Frontal cortex (tissue), 4 donors: Measurements from ENCODE around the gene BABAM2. TPM values are rescaled to one million over a fixed set of nuclear protein-coding genes. Genes with fewer than 3 reads are reported as not detected.

Experiments used
- DNase-seq, 2 donors: peaks; one replicate each; pipeline ENCODE4 v3.0.0; 2012; ENCODE audit warnings: low spot score in 2 of 2
- FAIRE-seq: peaks from 2 replicates; lab custom pipeline; 2012; peaks lifted over from hg19 to GRCh38; lab: Jason Lieb, UNC
- total RNA-seq: library from RNA; depleted of rRNA; stranded (reverse); fragments of >200 nt; gene quantifications from one replicate; pipeline ENCODE4 v1.2.3, GENCODE V29; 2014
- donor health status: control.
- donor health status: control.
- donor health status: control.

BABAM2 gene
- total RNA-seq, 1 donor from 2014 or later, result 14.7 TPM

- DNase-seq (no peak), FAIRE-seq (no peak)
These were observed 13.8 kb downstream of the BABAM2 start for GRCh38 chr2:27904405-27904665.

GRCh38 chr2:27906074-27906473, 15.5 kb downstream of the BABAM2 start:
- DNase-seq (no peak), FAIRE-seq (no peak)

DNA sequence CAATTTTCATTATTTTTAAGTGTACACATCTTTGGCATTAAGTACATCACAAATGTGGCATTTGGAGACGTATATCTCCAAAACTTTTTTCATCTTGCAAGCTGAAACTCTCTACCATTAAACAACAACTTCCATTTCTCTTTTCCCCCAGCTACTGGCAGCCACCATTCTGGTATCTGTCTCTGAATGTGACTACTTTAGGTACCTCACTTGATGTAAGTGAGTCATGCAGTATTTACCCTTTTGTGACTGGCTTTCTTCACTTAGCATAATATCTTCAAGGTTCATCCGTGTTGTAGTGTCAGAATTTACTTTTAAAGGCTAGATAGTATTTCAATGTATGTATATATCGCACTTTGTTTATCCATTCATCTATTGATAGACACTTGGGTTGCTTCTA, 17.0 kb downstream of the BABAM2 start:
- FAIRE-seq, result no peak

GRCh38 chr2:27909901-27910300, 19.4 kb downstream of the BABAM2 start:
- FAIRE-seq (no peak), DNase-seq (no peak)

More for the DNA sequence above, 17.0 kb downstream of the BABAM2 start:
- no peak for DNase-seq

DNA sequence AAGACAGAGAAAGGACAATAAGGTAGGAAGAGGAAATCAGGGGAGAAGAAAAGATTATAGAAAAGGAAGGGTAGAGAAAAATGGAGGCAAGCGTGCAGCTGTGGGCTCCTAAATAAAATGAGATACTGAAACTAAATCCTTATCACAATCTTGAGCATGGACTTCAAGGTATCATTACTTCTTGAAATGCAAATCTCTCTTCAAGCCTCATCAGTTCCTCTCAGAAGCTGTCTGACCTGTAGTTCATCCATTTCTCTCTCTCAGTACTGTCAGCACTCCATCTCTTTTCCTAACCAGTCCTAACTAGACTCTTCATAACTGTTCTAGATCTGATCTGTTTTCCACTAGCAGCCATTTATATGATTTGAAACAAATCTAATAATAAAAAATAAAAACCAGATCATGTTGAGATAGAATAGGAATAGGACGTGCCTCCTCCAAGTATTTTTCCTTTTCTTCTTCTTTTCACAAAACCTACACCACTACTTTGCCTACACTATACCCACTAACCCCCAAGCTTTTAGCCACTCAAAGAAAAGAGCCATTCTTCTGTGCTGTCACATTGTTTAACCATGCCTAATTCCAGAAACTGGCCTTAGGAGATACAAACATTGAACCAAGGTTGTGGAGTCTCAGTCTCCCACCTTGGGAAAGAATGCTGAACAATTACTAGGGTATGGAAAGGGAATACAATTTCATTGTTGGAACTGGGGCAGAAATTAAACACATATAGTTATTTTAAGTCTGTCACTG, 21.1 kb downstream of the BABAM2 start:
- no peak for DNase-seq

DNA sequence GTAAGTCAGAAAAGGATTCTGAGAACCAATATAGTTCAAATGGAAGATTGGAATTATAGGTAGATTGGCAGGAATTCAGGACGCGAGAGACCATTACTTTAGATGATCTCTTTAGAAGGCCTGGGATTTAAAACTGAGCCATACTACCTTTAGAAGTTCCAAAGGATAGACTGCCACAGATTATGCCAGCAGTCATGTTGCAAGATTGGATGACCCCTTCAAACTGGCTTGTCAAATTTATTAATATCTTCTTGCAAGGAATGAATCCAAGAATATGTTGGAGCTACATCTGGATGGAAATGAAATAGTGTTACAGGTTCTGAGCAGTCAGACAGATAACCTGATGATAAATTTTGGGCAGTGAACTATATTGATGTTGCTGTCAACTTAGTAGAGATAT, 22.0 kb downstream of the BABAM2 start:
- FAIRE-seq (no peak), DNase-seq (no peak)

More for the DNA sequence above, 21.1 kb downstream of the BABAM2 start:
- no peak for FAIRE-seq

DNA sequence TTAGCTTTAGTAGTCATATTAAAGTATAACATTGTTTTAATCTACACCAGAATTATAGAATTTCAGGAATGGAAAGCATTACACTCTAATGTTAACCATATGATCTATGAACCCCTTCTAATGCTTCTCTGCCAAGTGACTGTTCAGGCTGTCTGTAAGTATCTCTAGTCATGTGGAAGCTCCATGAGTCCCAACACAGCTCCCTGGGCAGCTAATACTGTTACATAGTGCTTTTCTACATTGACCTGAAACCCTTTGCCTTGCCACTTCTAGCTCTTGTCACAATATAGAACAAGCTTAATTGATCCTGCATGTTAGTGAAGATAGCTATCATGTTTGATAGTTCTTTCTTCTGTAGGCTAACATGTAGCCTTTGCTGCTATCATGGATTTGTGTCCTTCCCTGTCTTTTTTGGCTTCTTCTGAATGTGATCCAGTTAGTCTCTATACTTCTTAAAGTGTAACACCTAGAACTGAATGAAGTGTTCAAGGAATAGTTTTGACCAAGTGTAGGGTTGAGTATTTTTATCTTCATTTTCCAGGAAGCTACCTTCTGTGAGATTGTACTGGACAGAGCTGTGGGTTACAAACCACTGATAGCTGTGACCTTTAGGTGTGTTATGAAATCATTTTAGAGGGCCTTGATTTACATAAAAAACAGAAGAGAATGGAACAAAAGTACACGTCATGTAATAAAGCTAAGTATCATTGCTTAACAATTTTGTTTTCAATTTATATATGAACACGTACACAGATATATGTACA, 23.7 kb downstream of the BABAM2 start:
- DNase-seq (no peak), FAIRE-seq (no peak)

DNA sequence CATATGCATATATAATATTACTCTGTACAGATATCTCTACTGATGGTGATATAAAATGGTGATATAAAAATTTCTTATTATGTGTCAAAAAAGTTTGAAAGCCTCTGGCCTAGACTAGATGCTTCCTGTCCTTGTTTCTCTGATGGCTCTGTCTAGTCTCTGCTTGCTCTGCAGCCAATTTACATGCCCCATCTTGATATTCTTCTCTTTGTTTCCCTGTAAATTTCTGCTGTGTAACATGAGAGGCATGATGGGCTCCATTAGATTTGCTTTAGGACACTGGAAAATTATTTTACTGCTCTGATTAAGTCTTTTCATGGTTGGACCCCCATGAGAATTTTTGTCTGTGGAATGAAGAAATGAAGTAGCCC, 24.3 kb downstream of the BABAM2 start:
- DNase-seq, result no peak
- no peak for FAIRE-seq

DNA sequence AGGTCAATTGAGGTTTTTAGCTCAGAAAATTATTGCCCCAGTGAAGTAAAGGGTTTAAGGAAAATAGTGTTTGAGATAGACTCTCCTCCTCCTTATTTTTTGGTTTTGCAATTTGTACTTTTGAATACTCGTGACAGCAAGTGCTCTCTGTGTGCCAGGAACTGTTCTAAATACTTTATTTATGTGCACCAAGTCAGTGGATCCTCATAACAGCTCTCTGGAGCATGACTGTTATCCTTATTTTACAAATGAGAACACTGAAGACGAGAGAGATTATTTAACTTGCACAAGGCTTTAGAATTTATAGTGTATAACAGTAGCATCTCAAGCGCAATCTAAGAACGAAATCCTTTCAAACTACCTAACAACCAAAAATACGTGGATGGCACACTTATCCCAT, 24.7 kb downstream of the BABAM2 start:
- DNase-seq (no peak), FAIRE-seq (no peak)

DNA sequence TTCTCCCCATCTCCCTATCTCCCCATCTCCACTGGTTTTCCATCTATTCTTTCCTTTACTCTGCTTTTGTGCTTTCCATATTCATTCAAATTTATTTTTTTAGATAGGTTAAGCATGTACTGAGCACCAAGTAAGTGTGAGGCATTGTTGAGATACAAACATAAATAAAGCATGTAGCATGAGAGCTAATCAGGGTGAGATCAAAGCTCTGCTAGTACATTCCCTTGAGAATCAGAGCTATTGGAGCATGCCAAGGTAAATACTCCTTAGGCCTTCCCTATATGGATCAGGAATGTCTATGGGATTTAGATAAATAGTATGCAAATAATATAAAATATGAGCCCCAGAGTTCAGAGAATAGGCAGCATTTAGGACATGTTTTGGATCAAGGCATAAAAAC, 25.3 kb downstream of the BABAM2 start:
- DNase-seq (no peak), FAIRE-seq (no peak)

GRCh38 chr2:27916293-27916995, 25.9 kb downstream of the BABAM2 start:
- FAIRE-seq (no peak), DNase-seq (no peak)

DNA sequence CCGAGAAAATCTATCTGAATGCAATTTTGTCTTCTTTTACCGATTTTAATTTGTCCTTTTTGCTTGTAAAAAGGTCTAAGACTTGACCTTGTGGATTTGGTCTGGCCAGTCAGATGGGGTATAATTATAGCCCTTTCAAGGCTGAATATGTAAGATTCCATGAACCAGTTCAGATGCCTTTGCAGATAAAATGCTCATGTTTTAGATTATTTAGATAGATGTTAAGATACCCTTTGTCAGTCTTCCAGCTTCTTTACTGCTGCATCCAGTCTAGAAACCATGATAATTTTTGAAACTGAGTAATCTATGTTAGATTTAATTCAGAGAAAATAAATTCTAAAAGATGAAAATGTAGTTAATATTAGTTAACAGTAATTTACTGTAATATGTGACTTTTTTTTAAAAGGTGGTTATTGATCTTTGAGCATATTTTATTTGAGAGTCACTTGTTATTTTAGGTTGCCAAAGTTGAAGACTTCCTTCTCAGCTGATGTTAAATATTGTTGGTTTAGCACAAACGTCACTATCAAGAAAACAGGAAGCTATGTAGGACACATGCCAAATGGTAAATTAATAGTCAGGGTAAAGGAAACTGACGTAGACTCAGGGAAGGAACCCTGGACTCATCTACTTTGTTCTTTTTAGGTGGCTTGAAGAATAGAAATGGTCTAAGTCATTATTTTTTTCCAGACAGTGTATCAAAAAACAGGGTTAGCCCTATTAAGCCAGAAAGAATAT, 29.8 kb downstream of the BABAM2 start:
- FAIRE-seq, result peak; percentile 92

DNA sequence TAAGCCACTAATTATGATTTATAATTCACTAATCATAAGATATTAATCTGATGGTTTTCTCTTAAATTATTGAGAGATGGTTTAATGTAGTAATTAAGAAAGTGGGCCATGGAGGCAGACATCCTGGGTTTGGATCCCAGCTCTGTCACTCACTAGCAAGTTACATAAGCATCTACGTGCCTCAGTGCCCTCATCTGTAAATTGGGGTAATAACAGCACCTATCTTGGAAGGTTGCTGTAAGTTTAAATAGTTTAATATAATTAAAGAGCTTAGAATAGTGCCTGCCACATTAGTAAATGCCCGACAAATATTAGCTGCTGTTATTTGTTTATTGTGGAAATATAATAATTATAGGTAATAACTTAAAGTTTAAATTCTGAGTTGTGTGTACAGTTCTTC, 30.9 kb downstream of the BABAM2 start:
- DNase-seq (no peak), FAIRE-seq (no peak)

More for the DNA sequence above, 29.8 kb downstream of the BABAM2 start:
- DNase-seq, result peak in 1 of 2 donors; percentile 6

DNA sequence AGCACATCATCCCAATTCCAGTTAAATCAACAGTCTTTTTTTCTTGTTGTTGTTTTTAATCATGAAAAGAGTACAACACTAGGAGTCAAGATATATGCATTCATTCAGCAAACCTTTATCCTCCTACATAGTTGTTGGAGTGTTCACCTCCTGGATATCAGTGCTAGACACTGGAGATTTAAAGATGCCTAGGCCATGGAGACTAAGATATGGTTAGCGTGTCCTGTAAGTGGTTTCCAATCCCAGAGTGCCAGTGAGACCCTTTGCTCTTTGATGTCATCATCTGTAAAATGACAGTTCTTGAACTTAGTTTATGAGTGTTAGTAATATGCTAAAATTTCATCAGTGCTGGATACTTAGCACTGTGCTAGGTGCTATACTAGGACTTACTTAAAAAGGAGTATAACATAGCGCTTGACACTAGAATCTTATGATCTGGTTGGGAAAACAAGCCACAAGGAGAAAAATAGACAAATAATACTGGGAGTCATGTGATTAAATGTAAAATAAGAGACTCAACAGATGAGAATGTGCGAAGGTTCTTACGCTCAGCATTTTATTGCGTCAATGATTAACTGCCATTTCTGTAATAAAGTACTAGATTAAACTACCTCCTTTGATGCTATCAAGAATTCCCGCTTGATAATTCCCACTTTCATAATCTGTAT, 31.5 kb downstream of the BABAM2 start:
- no peak for FAIRE-seq
- DNase-seq, result no peak

- no peak for FAIRE-seq
- DNase-seq, result no peak
These were observed 32.3 kb downstream of the BABAM2 start for GRCh38 chr2:27922842-27923241.

DNA sequence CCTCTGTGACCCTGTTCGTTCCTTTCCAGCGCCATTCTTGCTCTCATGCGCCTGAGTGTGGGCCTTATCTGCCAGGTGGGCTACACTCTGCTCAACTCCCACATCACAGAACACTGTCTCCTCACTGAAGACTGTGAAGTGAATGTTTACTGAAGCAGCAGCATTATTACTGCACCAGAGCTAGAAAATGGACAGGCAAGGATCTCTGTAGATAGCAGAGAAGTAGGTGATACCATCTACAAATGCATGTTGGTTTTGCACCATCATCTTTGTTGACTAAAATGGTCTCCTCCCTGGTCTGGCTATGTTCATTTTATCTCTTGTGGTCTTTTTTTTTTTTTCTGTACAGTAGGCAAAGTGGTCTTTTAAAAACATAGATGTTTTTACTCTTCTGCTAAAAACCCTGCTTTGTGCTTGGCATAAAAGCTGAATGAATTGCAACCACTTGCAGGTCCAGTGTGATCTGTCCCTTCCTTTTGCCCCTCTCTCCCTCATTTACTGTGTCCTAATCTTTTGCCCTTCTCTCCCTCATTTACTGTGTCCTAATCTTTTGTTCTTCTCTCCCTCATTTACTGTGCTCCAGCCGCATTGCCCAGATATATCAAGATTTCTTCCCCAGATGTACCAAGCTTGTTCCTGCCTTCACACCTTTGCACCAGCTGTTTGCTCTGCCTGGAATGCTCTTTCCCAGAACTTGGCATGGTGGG, 35.4 kb downstream of the BABAM2 start:
- DNase-seq (no peak), FAIRE-seq (no peak)

DNA sequence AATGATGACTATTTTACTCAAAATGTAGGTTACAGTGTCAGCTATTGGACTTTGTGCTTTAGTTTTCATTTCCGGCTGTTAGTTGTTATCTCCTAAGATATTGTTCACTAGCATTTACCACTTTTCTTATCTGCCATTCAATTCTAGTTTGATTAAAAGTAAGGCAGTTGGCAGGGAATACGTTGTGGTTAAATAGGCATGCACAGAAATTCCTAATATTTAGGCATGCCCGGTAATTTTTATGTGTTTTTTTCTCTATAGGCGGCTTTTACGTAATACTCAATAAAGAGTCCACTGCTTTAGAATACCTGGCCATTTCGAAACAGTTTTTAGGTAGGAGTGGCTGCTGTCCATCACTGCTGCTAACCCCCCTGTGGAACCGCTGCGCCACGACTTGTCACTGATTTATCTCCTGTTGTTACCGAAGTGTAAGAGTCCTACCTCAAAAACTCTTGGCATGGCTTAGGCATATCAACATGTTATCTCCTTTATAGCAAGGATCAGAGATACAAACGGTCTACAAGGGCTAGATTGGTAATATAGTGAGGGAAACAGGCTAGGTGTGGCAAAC, 39.5 kb downstream of the BABAM2 start:
- FAIRE-seq (no peak), DNase-seq (no peak)

DNA sequence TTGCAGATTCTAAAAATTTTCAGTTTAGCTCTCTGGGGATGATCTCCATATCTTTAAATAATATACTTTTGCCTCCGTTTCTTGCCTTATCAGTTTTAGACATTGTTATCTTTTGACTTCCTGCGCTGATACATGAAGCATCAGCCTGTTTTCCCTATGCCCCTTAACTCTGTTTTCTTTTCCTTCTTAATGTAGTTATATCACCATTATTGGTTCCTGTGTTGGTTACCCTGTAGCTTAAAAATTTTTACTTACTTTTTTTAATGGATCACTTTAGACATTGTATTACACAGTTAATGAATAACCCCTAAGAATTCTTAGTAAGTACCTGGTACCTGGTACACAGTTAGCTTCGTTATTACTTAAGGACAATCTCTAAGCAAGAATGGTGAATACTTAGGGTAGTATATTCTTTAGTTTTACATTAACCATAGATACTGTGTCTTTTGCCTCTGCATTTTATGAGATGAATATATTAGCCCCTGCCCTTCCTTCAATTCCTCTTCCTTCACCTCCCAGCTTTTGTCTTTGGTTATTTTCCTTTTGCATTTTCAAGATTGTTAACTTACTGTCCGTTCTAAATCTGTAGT, 40.9 kb downstream of the BABAM2 start:
- no peak for DNase-seq
- FAIRE-seq, result no peak

DNA sequence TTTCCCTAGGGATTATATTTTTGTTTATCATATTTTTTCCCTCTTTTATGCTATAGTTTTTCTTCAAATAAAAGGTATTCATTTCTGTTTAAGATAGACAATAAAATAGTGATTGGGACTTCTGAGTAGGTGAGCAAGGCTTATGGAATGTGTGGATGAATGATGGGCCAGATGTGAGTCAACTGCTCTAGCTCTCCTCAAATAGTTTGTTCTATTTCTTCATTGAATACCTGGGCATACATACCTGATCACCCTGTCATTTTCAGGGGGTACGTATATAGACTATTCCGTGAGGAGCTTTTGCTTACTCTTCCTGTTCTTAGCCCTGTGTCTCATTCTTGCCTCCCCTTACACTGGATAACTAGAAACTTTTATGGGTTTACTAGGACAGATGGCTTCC, 41.9 kb downstream of the BABAM2 start:
- DNase-seq (no peak), FAIRE-seq (no peak)
